H9 (cell line): Measurements from ENCODE around the gene HS3ST4. TPM values are rescaled to one million over a fixed set of nuclear protein-coding genes. Genes with fewer than 3 reads are reported as not detected.
A peak's percentile ranks its signal among the peaks of the same experiment; 100 is the strongest.

ENCODE experiments used
- DNase-seq: peaks from one replicate; pipeline ENCODE4 v3.0.0-alpha.2; 2017
- H2AFZ ChIP-seq: one replicate; pipeline ENCODE4 v1.6.1; 2013; ENCODE audit warnings: mild to moderate bottlenecking, low read length, control low read depth, moderate library complexity
- H2AK5ac ChIP-seq: 2 replicates; pipeline ENCODE4 v1.6.1; 2013; ENCODE audit warnings: low read length, control low read depth, mixed read lengths; ENCODE audit not compliant: insufficient read length
- H2BK120ac ChIP-seq: one replicate; pipeline ENCODE4 v1.6.1; 2013; ENCODE audit warnings: low read depth, mild to moderate bottlenecking, low read length, control low read depth, inconsistent platforms; ENCODE audit not compliant: poor library complexity, severe bottlenecking
- H2BK12ac ChIP-seq: 2 replicates; pipeline ENCODE4 v1.6.1; 2013; ENCODE audit warnings: low read length, control low read depth, mixed read lengths, low read depth; ENCODE audit not compliant: insufficient read length
- H2BK15ac ChIP-seq: 2 replicates; pipeline ENCODE4 v1.6.1; 2013; ENCODE audit warnings: low read depth, low read length, control low read depth
- H2BK20ac ChIP-seq: one replicate; pipeline ENCODE4 v1.6.1; 2013; ENCODE audit warnings: low read depth, mild to moderate bottlenecking, low read length, control low read depth, inconsistent platforms; ENCODE audit not compliant: poor library complexity, severe bottlenecking
- H2BK5ac ChIP-seq: 2 replicates; pipeline ENCODE4 v1.6.1; 2013; ENCODE audit warnings: low read length, control low read depth, mixed read lengths; ENCODE audit not compliant: insufficient read length
- H3K14ac ChIP-seq: 2 replicates; pipeline ENCODE4 v1.6.1; 2013; ENCODE audit warnings: low read length, control low read depth; ENCODE audit not compliant: insufficient read depth
- H3K18ac ChIP-seq: 2 replicates; pipeline ENCODE4 v1.6.1; 2013; ENCODE audit warnings: low read depth, mild to moderate bottlenecking, mixed read lengths, low read length, control low read depth; ENCODE audit not compliant: insufficient read length
- H3K23ac ChIP-seq: 2 replicates; pipeline ENCODE4 v1.6.1; 2013; ENCODE audit warnings: low read length, control low read depth, mixed read lengths, low read depth; ENCODE audit not compliant: insufficient read length
- H3K23me2 ChIP-seq: 2 replicates; pipeline ENCODE4 v1.6.1; 2013; ENCODE audit warnings: low read depth, mild to moderate bottlenecking, mixed read lengths, low read length, control low read depth; ENCODE audit not compliant: insufficient read length, poor library complexity, severe bottlenecking
- H3K27ac ChIP-seq: 2 replicates; pipeline ENCODE4 v1.5.1; 2013; ENCODE audit warnings: low read length, control low read depth, mixed read lengths, low read depth; ENCODE audit not compliant: insufficient read length
- H3K27me3 ChIP-seq: 2 replicates; pipeline ENCODE4 v1.6.1; 2013; ENCODE audit warnings: low read length, control low read depth, inconsistent platforms; ENCODE audit not compliant: insufficient read depth
- H3K4ac ChIP-seq: 2 replicates; pipeline ENCODE4 v1.6.1; 2013; ENCODE audit warnings: low read depth, mild to moderate bottlenecking, control low read depth, inconsistent platforms, low read length, moderate library complexity
- H3K4me1 ChIP-seq: 2 replicates; pipeline ENCODE4 v1.6.1; 2013; ENCODE audit warnings: low read length, control low read depth, inconsistent platforms; ENCODE audit not compliant: insufficient read depth
- H3K4me2 ChIP-seq: 2 replicates; pipeline ENCODE4 v1.6.1; 2013; ENCODE audit warnings: low read length, control low read depth, mixed read lengths; ENCODE audit not compliant: insufficient read length, insufficient read depth
- H3K56ac ChIP-seq: 2 replicates; pipeline ENCODE4 v1.6.1; 2013; ENCODE audit warnings: low read depth, mild to moderate bottlenecking, mixed read lengths, low read length, control low read depth; ENCODE audit not compliant: insufficient read length
- H3K79me1 ChIP-seq: 2 replicates; pipeline ENCODE4 v1.6.1; 2013; ENCODE audit warnings: low read depth, mild to moderate bottlenecking, moderate library complexity, low read length, control low read depth, inconsistent platforms; ENCODE audit not compliant: insufficient read depth, poor library complexity, severe bottlenecking
- H3K79me2 ChIP-seq: 2 replicates; pipeline ENCODE4 v1.6.1; 2013; ENCODE audit warnings: low read length, control low read depth, inconsistent platforms; ENCODE audit not compliant: insufficient read depth
- H3K9ac ChIP-seq: 2 replicates; pipeline ENCODE4 v1.6.1; 2013; ENCODE audit warnings: low read length, control low read depth, mixed read lengths; ENCODE audit not compliant: insufficient read length; ENCODE audit errors: extremely low read depth
- H3K9me3 ChIP-seq: one replicate; pipeline ENCODE4 v1.6.1; 2013; ENCODE audit warnings: low read depth, low read length, inconsistent platforms; ENCODE audit not compliant: control insufficient read depth
- H3T11ph ChIP-seq: one replicate; pipeline ENCODE4 v1.6.1; 2013; ENCODE audit warnings: mild to moderate bottlenecking, low read length, control low read depth, inconsistent platforms
- H4K20me1 ChIP-seq: one replicate; pipeline ENCODE4 v1.6.1; 2013; ENCODE audit not compliant: control insufficient read depth, insufficient read length, insufficient read depth
- H4K5ac ChIP-seq: 2 replicates; pipeline ENCODE4 v1.6.1; 2013; ENCODE audit warnings: low read depth, mild to moderate bottlenecking, mixed read lengths, low read length, control low read depth; ENCODE audit not compliant: insufficient read length
- H4K8ac ChIP-seq: replicated peaks from 2 replicates; pipeline ENCODE4 v1.6.1; 2013; ENCODE audit warnings: low read length, control low read depth, mixed read lengths, low read depth; ENCODE audit not compliant: insufficient read length
- H4K91ac ChIP-seq: 2 replicates; pipeline ENCODE4 v1.6.1; 2013; ENCODE audit warnings: low read depth, mild to moderate bottlenecking, moderate library complexity, mixed read lengths, low read length, control low read depth; ENCODE audit not compliant: insufficient read length
- H3K27ac Mint-ChIP-seq, 3 experiments: 2 replicates in 2 of 3; 3 replicates in 1 of 3; pipeline ENCODE4 v1.8.0; 2020 to 2021; ENCODE audit warnings: mixed read lengths in 3 of 3, mild to moderate bottlenecking in 1 of 3, moderate library complexity in 1 of 3
- H3K27me3 Mint-ChIP-seq: 2 replicates; pipeline ENCODE4 v1.8.0; 2021; ENCODE audit warnings: low read depth, mild to moderate bottlenecking, moderate library complexity, mixed read lengths
- H3K36me3 Mint-ChIP-seq, 3 experiments: 2 replicates in 2 of 3; 3 replicates in 1 of 3; pipeline ENCODE4 v1.8.0; 2020 to 2021; ENCODE audit warnings: low read depth in 3 of 3, mixed read lengths in 3 of 3; ENCODE audit not compliant: insufficient read depth in 1 of 3
- H3K4me1 Mint-ChIP-seq, 2 experiments: 2 replicates each; pipeline ENCODE4 v1.8.0; 2020; ENCODE audit warnings: mixed read lengths in 2 of 2
- H3K4me3 Mint-ChIP-seq, 2 experiments: 2 replicates in 1 of 2; 3 replicates in 1 of 2; pipeline ENCODE4 v1.8.0; 2020 to 2021; ENCODE audit warnings: mild to moderate bottlenecking in 2 of 2, mixed read lengths in 2 of 2, moderate library complexity in 1 of 2
- H3K9me3 Mint-ChIP-seq, 2 experiments: 2 replicates in 1 of 2; 3 replicates in 1 of 2; pipeline ENCODE4 v1.8.0; 2020; ENCODE audit warnings: mild to moderate bottlenecking in 2 of 2, mixed read lengths in 2 of 2, moderate library complexity in 1 of 2
- CTCF ChIP-seq: fragments of 200-600 bp; sonication (generic); conservative IDR thresholded peaks from 3 replicates; pipeline ENCODE4 v1.8.0; 2021; ENCODE audit warnings: antibody characterized with exemption, mild to moderate bottlenecking
- WGBS: extraction: QIAGEN DNeasy Blood & Tissue Kit; methylation state at CpG from one replicate; pipeline ENCODE4 v1.1.7; 2013; ENCODE audit warnings: missing lambda C conversion rate, low lambda C conversion rate, mixed read lengths; ENCODE audit not compliant: insufficient read length; ENCODE audit errors: extremely low coverage; 5-methylcytosine and 5-hydroxymethylcytosine counted together
- total RNA-seq: library from RNA; stranded (reverse); gene quantifications from 2 replicates; pipeline ENCODE4 v1.2.1, GENCODE V29; 2021

Gene HS3ST4
- total RNA-seq, 1 experiment from 2014 or later = 1.7 TPM

GRCh38 chr16:25709213-25709612, 17.5 kb downstream of the HS3ST4 start:
- H3K18ac ChIP-seq = no peak overlapping the region
- no peak overlapping the region for H3K9ac ChIP-seq
- H2BK12ac ChIP-seq = no peak overlapping the region
- Mint-ChIP-seq H3K27me3 (no peaks in the 10 kb centered on the region), H3K36me3 (no peaks in the 10 kb centered on the region; a peak in 3 of 7 replicates), H3K27ac (peak overlapping the region in 2 of 3 experiments; percentile 4 to 20; a peak in 3 of 7 replicates), H3K4me3 (no peak overlapping the region), H3K4me1 (peaks cover 13 to 17% of the 10 kb centered on the region in 2 experiments), H3K9me3 (no peaks in the 10 kb centered on the region)
- H3K4me2 ChIP-seq = no peak overlapping the region
- H3T11ph ChIP-seq = no peak overlapping the region
- H3K56ac ChIP-seq = no peak overlapping the region
- no peak for DNase-seq
- H4K91ac ChIP-seq = no peak overlapping the region
- no peak overlapping the region for H3K4ac ChIP-seq
- H3K27ac ChIP-seq = no peak overlapping the region
- H3K79me2 ChIP-seq = no peaks in the 10 kb centered on the region
- no peak for TF ChIP-seq CTCF
- H4K5ac ChIP-seq = no peak overlapping the region
- no peak overlapping the region for H4K8ac ChIP-seq
- no peak overlapping the region for H2BK15ac ChIP-seq
- peaks cover 8% of the 10 kb centered on the region for H3K4me1 ChIP-seq
- no peaks in the 10 kb centered on the region for H4K20me1 ChIP-seq
- H2AK5ac ChIP-seq = no peak overlapping the region
- no peak overlapping the region for H2BK5ac ChIP-seq
- no peak overlapping the region for H3K23ac ChIP-seq
- H3K14ac ChIP-seq = no peak overlapping the region
- H3K27me3 ChIP-seq = no peaks in the 10 kb centered on the region
- no CpG with 5 or more reads among the region's 7 CpGs for WGBS
- no peak overlapping the region for H2BK20ac ChIP-seq
- H2BK120ac ChIP-seq = no peak overlapping the region
- H3K23me2 ChIP-seq = no peaks in the 10 kb centered on the region
- no peak overlapping the region for H2AFZ ChIP-seq
- H3K9me3 ChIP-seq = no peaks in the 10 kb centered on the region
- no peaks in the 10 kb centered on the region for H3K79me1 ChIP-seq
